Vagina (tissue), 2 donors: Measurements from ENCODE around the gene HOTAIR.

Source experiments
- CTCF ChIP-seq, 3 experiments: fragments of 450-650 bp in 2 of 3; fragments of 200-600 bp in 1 of 3; sonication (generic) in 1 of 3; IDR thresholded peaks; one replicate each; pipeline ENCODE4 v1.5.1; 2017 to 2019; ENCODE audit warnings: antibody characterized with exemption in 3 of 3, mild to moderate bottlenecking in 2 of 3, moderate library complexity in 2 of 3
- POLR2AphosphoS5 ChIP-seq, 2 donors: sonication (generic); formaldehyde crosslinking; IDR thresholded peaks; one replicate each; pipeline ENCODE4 v1.9.0; 2017; ENCODE audit warnings: antibody characterized with exemption in 2 of 2, mild to moderate bottlenecking in 2 of 2, low read depth in 1 of 2; ENCODE audit not compliant: insufficient read depth in 1 of 2

- TF ChIP-seq POLR2AphosphoS5 (IDR thresholded peaks at IDR 0.05; ENCODE audit: insufficient read depth in 1 of 2, low read depth in 1 of 2), result no peak
- TF ChIP-seq CTCF (IDR thresholded peaks at IDR 0.05), result no peak
Measured at GRCh38 chr12:53947743-53948142, 27.0 kb downstream of the HOTAIR start.
